NCI-H748 (cell line): ENCODE results near the gene SSH2.

Source experiments
- DNase-seq: peaks from one replicate; lab custom pipeline; 2025; ENCODE audit not compliant: unreplicated experiment; lab: John Stamatoyannopoulos, UW

SSH2 gene

GRCh38 chr17:29616300-29617048, 313.6 kb downstream of the SSH2 start:
- peak; percentile 74 for DNase-seq

- peak; percentile 94 for DNase-seq
These were observed 314.3 kb downstream of the SSH2 start for GRCh38 chr17:29615492-29616299.

GRCh38 chr17:29615048-29615385, 315.0 kb downstream of the SSH2 start:
- DNase-seq, result peak; percentile 48

- no peak for DNase-seq
These were observed 315.5 kb downstream of the SSH2 start for GRCh38 chr17:29614349-29615047.

- DNase-seq, result no peak
These were observed 316.2 kb downstream of the SSH2 start for GRCh38 chr17:29613856-29614255.

GRCh38 chr17:29613352-29613837, 316.6 kb downstream of the SSH2 start:
- DNase-seq, result no peak

- DNase-seq, result no peak
These were observed 317.4 kb downstream of the SSH2 start for GRCh38 chr17:29612404-29613280.

GRCh38 chr17:29612094-29612403, 318.0 kb downstream of the SSH2 start:
- DNase-seq, result no peak

- DNase-seq, result no peak
These were observed 318.5 kb downstream of the SSH2 start for GRCh38 chr17:29611351-29612093.

- no peak for DNase-seq
These were observed 319.6 kb downstream of the SSH2 start for GRCh38 chr17:29610395-29610794.

GRCh38 chr17:29608986-29609385, 321.0 kb downstream of the SSH2 start:
- no peak for DNase-seq

- no peak for DNase-seq
These were observed 322.4 kb downstream of the SSH2 start for GRCh38 chr17:29607557-29608195.

GRCh38 chr17:29603109-29603674, 326.8 kb downstream of the SSH2 start:
- no peak for DNase-seq

GRCh38 chr17:29597361-29598172, 332.5 kb downstream of the SSH2 start:
- no peak for DNase-seq

GRCh38 chr17:29596811-29597210, 333.2 kb downstream of the SSH2 start:
- DNase-seq, result no peak

- DNase-seq, result no peak
These were observed 333.9 kb downstream of the SSH2 start for GRCh38 chr17:29595943-29596774.

GRCh38 chr17:29595107-29595942, 334.7 kb downstream of the SSH2 start:
- no peak for DNase-seq
